Right hindlimb (tissue), 1 donor: ENCODE data around the gene KCNAB2.
"Not testable (repeated sequence)": the region's sequence is repeated elsewhere in the genome, so short reads cannot be mapped to it uniquely, and the experiment has no call there.

Experiments
- DNase-seq: peaks from one replicate; pipeline ENCODE4 v3.0.0-alpha.2; 2018

The KCNAB2 gene

GRCh38 chr1:6011161-6011945, 34.3 kb upstream of the KCNAB2 start:
- DNase-seq: no peak

DNA sequence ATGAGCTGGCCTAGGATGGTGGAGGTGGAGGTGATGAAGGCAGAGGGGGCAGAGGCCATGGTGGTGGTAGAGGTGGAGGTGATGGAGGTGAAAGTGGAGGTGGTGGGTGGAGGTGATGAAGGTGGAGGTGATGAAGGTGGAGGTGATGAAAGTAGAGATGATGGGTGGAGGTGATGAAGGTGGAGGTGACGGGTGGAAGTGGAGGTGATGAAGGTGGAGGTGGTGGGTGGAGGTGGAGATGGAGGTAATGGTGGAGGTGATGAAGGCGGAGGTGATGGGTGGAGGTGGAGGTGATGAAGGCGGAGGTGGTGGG, 33.8 kb upstream of the KCNAB2 start:
- DNase-seq: no peak

- DNase-seq: no peak
These were observed 33.0 kb upstream of the KCNAB2 start for GRCh38 chr1:6012529-6013318.

DNA sequence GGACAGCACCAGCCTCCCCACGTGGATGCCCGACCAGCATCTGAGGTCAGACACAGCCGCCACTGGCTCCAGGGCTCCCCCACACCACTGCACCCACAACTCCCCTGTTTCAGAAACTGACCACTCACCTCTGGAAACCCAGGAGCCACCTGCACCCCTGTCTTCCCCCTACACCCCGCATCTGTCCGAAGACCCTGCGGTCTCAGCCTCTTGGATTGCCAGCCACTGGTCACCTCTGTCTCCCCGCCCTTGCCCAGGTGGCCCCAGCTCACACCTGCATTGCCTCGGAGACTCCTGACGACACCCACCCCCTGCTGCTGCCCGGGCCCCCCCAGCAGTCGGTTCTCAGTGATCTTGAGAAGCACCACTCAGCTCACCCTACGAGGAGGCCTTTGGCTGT, 32.2 kb upstream of the KCNAB2 start:
- no peak for DNase-seq

DNA sequence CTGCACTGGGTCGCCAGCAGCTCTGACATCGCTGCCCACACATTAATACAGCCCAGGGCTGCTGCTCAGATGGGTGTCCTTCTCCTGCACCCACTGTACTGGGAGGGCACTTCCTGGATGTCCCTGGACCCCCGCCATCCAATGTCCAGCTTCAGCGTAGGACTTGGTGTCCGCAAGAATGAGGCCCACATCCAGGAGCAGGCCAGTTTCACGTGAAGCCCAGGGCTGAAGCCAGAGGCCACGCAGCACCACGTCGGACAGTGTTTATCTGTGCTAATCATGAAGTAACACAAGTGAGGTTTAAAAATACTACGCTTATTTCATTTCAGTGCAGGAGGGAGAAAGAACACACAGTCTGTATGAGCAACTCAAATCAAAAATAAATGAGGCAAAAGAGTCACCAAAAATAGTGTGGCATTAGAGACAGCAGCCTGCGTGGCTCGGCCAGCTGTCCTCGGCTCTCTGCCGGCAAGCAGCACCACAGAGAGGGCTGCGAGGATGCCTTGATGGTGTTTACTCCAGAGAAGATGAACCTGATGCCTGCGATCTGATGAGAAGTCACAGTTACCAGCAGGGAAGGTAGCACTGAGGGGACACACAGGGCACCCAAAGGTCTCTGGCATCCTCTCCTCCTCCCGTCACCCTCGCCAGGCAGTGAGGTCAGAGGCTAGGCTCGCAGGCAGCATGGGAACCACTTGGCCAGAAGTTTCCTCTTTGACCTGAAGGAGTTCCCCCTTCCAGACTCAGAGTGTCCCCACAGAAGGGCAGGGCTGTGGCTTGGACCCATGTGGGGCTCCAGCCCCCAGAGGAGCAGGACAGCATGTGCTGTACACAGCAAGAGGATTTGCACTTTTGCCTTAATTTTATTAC, 31.3 kb upstream of the KCNAB2 start:
- no peak for DNase-seq

- no peak for DNase-seq
These were observed 29.4 kb upstream of the KCNAB2 start for GRCh38 chr1:6016191-6016865.

GRCh38 chr1:6017654-6018053, 28.0 kb upstream of the KCNAB2 start:
- DNase-seq: not testable (repeated sequence)

DNA sequence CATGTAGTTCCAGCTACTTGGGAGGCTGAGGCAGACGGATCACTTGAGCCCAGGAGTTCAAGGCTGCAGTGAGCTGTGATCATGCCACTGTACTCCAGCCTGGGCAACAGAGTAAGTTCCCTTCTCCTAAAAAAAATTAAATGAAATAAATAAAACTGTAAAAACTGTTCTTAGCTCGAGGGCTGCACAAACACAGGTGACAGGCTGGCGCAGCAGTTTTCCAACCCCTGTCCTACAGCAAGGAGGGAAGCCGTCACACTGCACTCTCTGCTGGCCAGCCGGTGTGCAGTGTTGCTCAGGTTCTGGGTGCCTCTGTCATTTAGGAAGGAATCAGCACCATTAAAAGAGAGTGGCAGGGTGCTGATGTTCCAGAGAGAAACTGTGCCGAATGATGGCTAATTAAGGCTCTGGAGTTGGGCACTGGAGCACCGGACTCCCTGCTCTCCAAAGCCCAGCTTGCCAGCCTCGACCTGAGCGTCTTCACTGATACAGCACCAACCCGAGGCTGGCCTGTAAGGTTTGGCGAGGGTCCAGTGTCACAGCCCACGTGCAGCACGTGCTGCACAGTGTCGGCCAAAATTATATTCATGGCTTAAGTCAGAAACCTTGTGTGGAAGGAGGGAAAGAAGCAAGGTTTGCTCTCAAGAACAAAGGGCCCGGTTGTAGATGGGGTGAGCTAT, 26.4 kb upstream of the KCNAB2 start:
- DNase-seq: no peak

DNA sequence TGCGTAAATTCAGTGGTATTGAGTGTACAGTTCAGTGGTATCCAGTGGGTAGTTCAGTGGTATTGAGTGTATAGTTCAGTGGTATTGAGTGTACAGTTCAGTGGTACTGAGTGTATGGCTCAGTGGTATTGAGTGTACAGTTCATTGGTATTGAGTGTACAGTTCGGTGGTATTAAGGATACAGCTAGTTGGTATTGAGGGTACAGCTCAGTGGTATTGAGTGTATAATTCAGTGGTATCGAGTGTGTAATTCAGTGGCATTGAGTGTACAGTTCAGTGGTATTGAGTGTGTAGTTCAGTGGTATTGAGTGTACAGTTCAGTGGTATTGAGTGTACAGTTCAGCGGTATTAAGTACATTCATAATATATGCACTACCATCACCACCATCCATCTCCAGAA, 23.5 kb upstream of the KCNAB2 start:
- no peak for DNase-seq

DNA sequence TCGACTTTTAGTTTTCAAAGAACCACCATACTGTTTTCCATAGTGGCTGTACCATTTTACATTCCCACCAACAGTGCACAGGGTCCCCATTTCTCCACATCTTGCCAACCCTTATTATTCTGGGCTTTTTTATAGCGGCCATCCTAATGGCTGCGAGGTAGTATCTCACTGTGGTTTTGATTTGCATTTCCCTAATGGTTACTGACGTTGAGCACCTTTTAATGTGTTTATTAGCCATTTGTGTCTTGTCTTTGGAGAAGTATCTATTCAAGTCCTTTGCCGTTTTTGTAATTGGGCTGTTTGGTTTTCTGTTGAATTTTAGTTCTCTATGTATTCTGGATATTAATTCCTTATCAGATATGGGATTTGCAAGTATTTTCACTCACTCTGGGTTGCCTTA, 22.3 kb upstream of the KCNAB2 start:
- DNase-seq: no peak

DNA sequence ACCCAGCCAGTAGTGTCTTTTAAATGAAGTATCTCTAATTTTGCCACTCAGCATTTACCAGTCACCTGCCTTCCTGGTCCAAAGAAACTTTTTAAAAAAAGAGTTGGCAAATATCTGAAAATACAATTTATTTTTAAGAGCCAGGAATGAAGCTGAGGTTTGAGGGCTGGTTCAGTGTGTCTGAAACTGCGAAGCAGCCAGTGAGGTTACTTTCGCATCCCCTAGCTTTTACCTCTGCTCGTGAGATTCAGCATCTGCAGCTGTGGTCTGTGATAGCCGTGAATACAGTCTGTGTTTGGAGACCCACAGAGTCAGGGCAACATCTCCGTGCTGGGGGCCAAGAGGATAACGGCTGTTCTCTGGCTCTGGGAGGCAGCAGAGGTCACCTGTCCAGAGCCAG, 21.3 kb upstream of the KCNAB2 start:
- no peak for DNase-seq

- no peak for DNase-seq
These were observed 20.2 kb upstream of the KCNAB2 start for GRCh38 chr1:6025269-6026094.

DNA sequence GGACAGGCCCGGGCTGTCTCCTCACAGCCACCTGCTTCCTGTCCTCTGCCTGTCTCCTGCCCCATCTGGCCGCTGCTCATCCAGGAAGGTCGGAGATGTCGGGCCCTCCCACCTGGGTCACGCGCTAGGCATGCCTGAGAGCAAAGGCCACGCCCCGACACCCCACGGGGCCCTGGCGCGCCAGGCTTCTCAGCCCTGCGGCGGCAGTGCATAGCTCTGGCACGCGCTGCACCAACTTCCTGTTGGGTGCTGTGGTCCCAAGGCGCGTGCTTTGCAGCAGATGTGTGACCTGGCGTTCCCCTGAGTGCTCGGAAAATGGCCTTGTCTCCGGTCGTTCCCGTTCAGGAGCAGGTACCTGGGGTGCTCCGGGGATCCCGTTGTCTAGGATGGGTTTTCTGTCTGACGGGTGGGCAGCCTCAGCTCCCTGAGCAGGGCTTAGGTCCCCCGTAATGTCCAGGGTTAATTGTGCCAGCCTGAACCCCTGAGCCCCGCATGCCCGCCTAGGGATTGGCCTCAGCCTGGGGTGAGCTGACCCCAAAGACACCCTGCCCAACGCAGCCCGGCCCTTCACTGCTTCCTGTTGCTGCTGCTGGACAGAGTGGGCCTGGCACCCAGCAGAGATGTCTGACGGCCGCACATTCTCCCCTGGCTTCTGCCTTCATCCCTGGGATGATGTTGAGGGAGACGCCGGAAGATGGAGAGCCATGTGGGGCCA, 19.4 kb upstream of the KCNAB2 start:
- no peak for DNase-seq

GRCh38 chr1:6027591-6027990, 18.1 kb upstream of the KCNAB2 start:
- no peak for DNase-seq

- no peak for DNase-seq
These were observed 17.4 kb upstream of the KCNAB2 start for GRCh38 chr1:6028042-6028850.

- no peak for DNase-seq
These were observed 16.3 kb upstream of the KCNAB2 start for GRCh38 chr1:6029351-6029750.

DNA sequence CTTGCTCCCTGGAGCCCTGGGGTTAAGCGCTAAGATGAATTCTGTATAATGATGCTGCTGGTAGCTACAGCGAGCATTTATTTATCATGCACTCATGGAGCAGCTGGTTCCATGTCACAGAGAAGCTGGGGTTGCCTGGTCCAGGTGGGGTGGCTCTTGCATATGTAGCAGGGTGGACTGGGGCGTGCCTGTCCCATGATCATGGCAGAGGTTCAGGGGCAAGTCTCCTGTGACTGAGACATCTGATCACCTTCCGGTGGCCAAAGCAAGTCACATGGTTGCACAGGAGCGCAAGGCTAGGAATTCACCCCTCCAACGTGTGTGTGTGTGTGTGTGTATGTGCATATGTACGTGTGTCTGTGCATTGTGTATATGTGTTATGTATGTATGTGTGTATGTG, 15.6 kb upstream of the KCNAB2 start:
- DNase-seq: no peak

DNA sequence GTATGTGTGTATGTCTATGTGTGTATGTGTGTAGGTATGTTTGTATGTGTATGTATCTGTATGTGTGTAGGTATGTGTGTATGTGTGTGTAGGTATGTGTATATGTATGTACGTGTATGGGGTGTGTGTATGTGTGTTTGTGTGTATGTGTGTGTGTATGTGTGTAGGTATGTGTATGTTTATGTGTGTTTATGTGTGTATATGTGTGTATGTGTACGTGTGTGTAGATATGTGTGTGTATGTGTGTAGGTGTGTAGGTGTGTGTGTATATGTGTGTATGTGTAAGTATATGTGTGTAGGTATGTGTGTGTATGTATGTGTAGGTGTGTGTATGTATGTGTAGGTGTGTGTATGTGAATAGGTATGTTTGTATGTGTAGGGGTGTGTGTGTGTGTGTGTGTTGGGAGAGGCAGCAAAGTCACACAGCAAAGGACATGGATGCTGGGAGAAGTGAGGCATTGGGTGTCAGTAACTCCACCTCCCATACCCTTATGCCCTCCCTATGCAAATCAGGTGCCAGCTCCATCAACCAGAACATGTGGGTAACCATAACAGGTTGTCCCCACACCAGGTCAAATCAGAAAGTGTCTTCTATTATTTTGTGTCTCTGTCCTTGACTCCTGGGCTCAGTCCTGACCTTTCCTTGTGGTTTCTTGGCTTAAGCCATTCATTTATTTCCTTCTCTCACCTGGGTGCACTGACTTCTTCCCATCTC, 15.0 kb upstream of the KCNAB2 start:
- DNase-seq: no peak

DNA sequence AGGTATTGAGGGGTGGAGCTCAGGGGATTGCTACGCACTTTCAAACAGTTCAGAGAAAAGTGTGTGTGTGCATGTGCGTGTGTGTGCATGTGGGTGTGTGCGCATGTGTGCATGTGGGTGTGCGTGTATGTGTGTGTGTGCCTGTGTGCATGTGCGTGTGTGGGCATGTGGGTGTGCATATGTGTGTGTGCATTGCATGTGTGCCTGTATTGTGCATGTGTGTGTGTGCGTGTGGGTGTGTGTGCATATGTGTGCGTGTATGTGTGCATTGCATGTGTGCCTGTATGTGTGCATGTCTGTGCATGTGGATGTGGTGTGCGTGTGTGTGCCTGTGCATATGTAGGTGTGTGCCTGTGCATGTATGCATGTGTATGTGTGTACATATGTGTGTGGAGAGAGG, 12.6 kb upstream of the KCNAB2 start:
- no peak for DNase-seq
